Measurements from ENCODE around the gene KCNK13. TPM values are rescaled to one million over a fixed set of nuclear protein-coding genes. Genes with fewer than 3 reads are reported as not detected.

Gene KCNK13
- polyA plus RNA-seq, 1 of the 3 experiments (the other 2 are of a cell fraction): not detected

- Histone ChIP-seq H2AFZ (ENCODE audit: low read depth) (no peak overlapping the region), H3K9me3 (no peaks in the 10 kb centered on the region), H3F3A (replicated peaks; ENCODE audit: insufficient read depth) (no peaks in the 10 kb centered on the region), H3K4me2 (no peak overlapping the region), H3K36me3 (replicated peaks in 1 of 2; ENCODE audit: control insufficient read depth in 1 of 2, insufficient read depth in 2 of 2, low read length in 1 of 2) (no peaks in the 10 kb centered on the region), H3K9me2 (no peaks in the 10 kb centered on the region), H3K79me2 (ENCODE audit: insufficient read depth) (no peaks in the 10 kb centered on the region), H4K20me1 (ENCODE audit: insufficient read depth) (no peaks in the 10 kb centered on the region), H3K27ac (ENCODE audit: low read depth in 2 of 2, low read length in 1 of 2) (no peak overlapping the region), H3K4me3 (ENCODE audit: low read depth in 2 of 2, low read length in 1 of 2) (no peak overlapping the region), H3K9ac (no peak overlapping the region), H3K27me3 (ENCODE audit: insufficient read depth) (no peaks in the 10 kb centered on the region), H3K4me1 (ENCODE audit: control insufficient read depth in 1 of 2, insufficient read depth in 2 of 2, low read depth in 1 of 2, low read length in 1 of 2) (no peaks in the 10 kb centered on the region; a peak in 1 of 4 replicates)
- TF ChIP-seq EP300 (IDR thresholded peaks at IDR 0.05; ENCODE audit: borderline replicate concordance in 1 of 2, low read depth in 1 of 2, low read length in 1 of 2): no peak
- no peak for TF ChIP-seq FOXJ3 (CRISPR knock-in tag; IDR thresholded peaks at IDR 0.05)
- no peak for TF ChIP-seq PBX3 (IDR thresholded peaks at IDR 0.05)
- TF ChIP-seq USF2 (IDR thresholded peaks at IDR 0.05; ENCODE audit: borderline replicate concordance, low read depth, low read length): no peak
- no peak for TF ChIP-seq RAD21 (IDR thresholded peaks at IDR 0.05; ENCODE audit: low read length)
- TF ChIP-seq EZH2phosphoT487 (IDR thresholded peaks at IDR 0.05; ENCODE audit: borderline replicate concordance, low read depth): no peak
- TF ChIP-seq RXRA (IDR thresholded peaks at IDR 0.05; ENCODE audit: borderline replicate concordance, low read depth): no peak
- no peak for TF ChIP-seq USF1 (IDR thresholded peaks at IDR 0.05; ENCODE audit: borderline replicate concordance, low read depth)
- no peak for TF ChIP-seq ZBTB33 (IDR thresholded peaks at IDR 0.05; ENCODE audit: borderline replicate concordance, low read depth)
- TF ChIP-seq MEF2A (IDR thresholded peaks at IDR 0.05; ENCODE audit: borderline replicate concordance, low read depth): no peak
- no peak for TF ChIP-seq IRF3 (IDR thresholded peaks at IDR 0.05; ENCODE audit: low read depth, low read length)
- no peak for TF ChIP-seq JUND (IDR thresholded peaks at IDR 0.05)
- no peak for TF ChIP-seq POLR2AphosphoS5 (IDR thresholded peaks at IDR 0.05; ENCODE audit: low read depth, low read length)
- ChIA-PET CTCF (interaction anchor here (0.7 kb wide), 1 partner anchor 76 kb away, joined by 3 read pairs; no protein-coding TSS in a partner anchor), POLR2A (no interaction called here)
- no peak for DNase-seq
- WGBS (ENCODE audit: low lambda C conversion rate): 14% methylated on average over 4 of the region's 4 CpGs
Observed at GRCh38 chr14:90168425-90169105, 106.8 kb downstream of the KCNK13 start.

Data from SK-N-SH (cell line).